ENCODE measurements around the gene MRPS26.
A peak's percentile ranks its signal among the peaks of the same experiment; 100 is the strongest.
"Not testable (repeated sequence)": the region's sequence is repeated elsewhere in the genome, so short reads cannot be mapped to it uniquely, and the experiment has no call there.

The MRPS26 gene

GRCh38 chr20:3021777-3022176 lies 24.1 kb upstream of the MRPS26 start:
- DNase-seq: no peak
- Histone ChIP-seq H3K27me3 (ENCODE audit: insufficient read depth, low read depth, severe bottlenecking) (no peaks in the 10 kb centered on the region), H3K9me3 (ENCODE audit: severe bottlenecking) (peaks cover 3% of the 10 kb centered on the region), H3K4me3 (ENCODE audit: low read depth, low read length) (no peak overlapping the region), H3K27ac (peak overlapping the region; percentile 74), H3K36me3 (peaks cover 43% of the 10 kb centered on the region)
- TF ChIP-seq CTCF (IDR thresholded peaks at IDR 0.05; ENCODE audit: low read depth, low read length): no peak

GRCh38 chr20:3022559-3023490 lies 23.0 kb upstream of the MRPS26 start:
- Histone ChIP-seq H3K27ac (peak overlapping the region; percentile 74), H3K36me3 (peaks cover 53% of the 10 kb centered on the region)
- not testable (repeated sequence) for H3K4me3 ChIP-seq (ENCODE audit: low read depth, low read length); H3K27me3 ChIP-seq (ENCODE audit: insufficient read depth, low read depth, severe bottlenecking); H3K9me3 ChIP-seq (ENCODE audit: severe bottlenecking)
- DNase-seq: peak; percentile 55

- Histone ChIP-seq H3K36me3 (peaks cover 59% of the 10 kb centered on the region), H3K4me3 (ENCODE audit: low read depth, low read length) (no peak overlapping the region), H3K27ac (no peak overlapping the region), H3K27me3 (ENCODE audit: insufficient read depth, low read depth, severe bottlenecking) (no peaks in the 10 kb centered on the region), H3K9me3 (ENCODE audit: severe bottlenecking) (no peaks in the 10 kb centered on the region)
- no peak for DNase-seq
- no peak for TF ChIP-seq CTCF (IDR thresholded peaks at IDR 0.05; ENCODE audit: low read depth, low read length)
Observed at GRCh38 chr20:3027987-3028386, 17.9 kb upstream of the MRPS26 start.

- peaks cover 50% of the 10 kb centered on the region for H3K36me3 ChIP-seq
- no peak overlapping the region for H3K27ac ChIP-seq
- no peak overlapping the region for H3K4me3 ChIP-seq (ENCODE audit: low read depth, low read length)
- H3K9me3 ChIP-seq (ENCODE audit: severe bottlenecking): no peaks in the 10 kb centered on the region
- DNase-seq: no peak
- no peaks in the 10 kb centered on the region for H3K27me3 ChIP-seq (ENCODE audit: insufficient read depth, low read depth, severe bottlenecking)
- TF ChIP-seq CTCF (IDR thresholded peaks at IDR 0.05; ENCODE audit: low read depth, low read length): no peak
Observed at GRCh38 chr20:3031524-3032147, 14.2 kb upstream of the MRPS26 start.

GRCh38 chr20:3032624-3033023 lies 13.2 kb upstream of the MRPS26 start:
- no peaks in the 10 kb centered on the region for H3K27me3 ChIP-seq (ENCODE audit: insufficient read depth, low read depth, severe bottlenecking)
- H3K4me3 ChIP-seq (ENCODE audit: low read depth, low read length): no peak overlapping the region
- TF ChIP-seq CTCF (IDR thresholded peaks at IDR 0.05; ENCODE audit: low read depth, low read length): no peak
- H3K9me3 ChIP-seq (ENCODE audit: severe bottlenecking): no peaks in the 10 kb centered on the region
- H3K27ac ChIP-seq: no peak overlapping the region
- no peak for DNase-seq
- H3K36me3 ChIP-seq: peaks cover 50% of the 10 kb centered on the region

- Histone ChIP-seq H3K27me3 (ENCODE audit: insufficient read depth, low read depth, severe bottlenecking) (no peaks in the 10 kb centered on the region), H3K4me3 (ENCODE audit: low read depth, low read length) (no peak overlapping the region), H3K36me3 (peaks cover 50% of the 10 kb centered on the region), H3K9me3 (ENCODE audit: severe bottlenecking) (no peaks in the 10 kb centered on the region), H3K27ac (no peak overlapping the region)
- TF ChIP-seq CTCF (IDR thresholded peaks at IDR 0.05; ENCODE audit: low read depth, low read length): no peak
- no peak for DNase-seq
Observed at GRCh38 chr20:3037654-3038053, 8.2 kb upstream of the MRPS26 start.

All from WERI-Rb-1 (cell line).